ENCODE results near the gene IGSF21. TPM values are rescaled to one million over a fixed set of nuclear protein-coding genes. Genes with fewer than 3 reads are reported as not detected.

IGSF21 gene
- total RNA-seq, 4 donors from 2014 or later = not detected

DNA sequence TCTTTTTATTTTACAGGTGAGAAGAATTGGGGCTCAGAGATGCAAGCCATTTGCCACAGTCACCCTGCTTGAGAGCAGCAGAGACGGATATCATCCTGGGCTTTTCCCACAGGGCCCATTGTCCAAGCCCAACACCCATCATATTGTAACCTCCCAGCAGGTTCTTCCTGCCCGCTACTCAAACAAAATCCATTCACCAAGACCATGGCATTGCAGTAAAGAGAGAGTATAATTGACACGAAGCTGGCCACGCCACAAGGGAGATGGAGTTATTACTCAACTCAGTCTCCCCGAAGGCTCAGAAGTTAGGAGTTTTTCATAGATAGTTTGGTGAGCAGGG lies 312.2 kb downstream of the IGSF21 start:
- TF ChIP-seq CTCF (IDR thresholded peaks at IDR 0.05) (no peak), POLR2A (IDR thresholded peaks at IDR 0.05) (no peak)
- H3K9me3 ChIP-seq = no peaks in the 10 kb centered on the region
- no peaks in the 10 kb centered on the region for H3K27me3 ChIP-seq
- no peak overlapping the region for H3K27ac ChIP-seq
- no peaks in the 10 kb centered on the region for H3K36me3 ChIP-seq
- no peak for DNase-seq
- H3K4me1 ChIP-seq = no peaks in the 10 kb centered on the region
- H3K4me3 ChIP-seq = no peak overlapping the region

DNA sequence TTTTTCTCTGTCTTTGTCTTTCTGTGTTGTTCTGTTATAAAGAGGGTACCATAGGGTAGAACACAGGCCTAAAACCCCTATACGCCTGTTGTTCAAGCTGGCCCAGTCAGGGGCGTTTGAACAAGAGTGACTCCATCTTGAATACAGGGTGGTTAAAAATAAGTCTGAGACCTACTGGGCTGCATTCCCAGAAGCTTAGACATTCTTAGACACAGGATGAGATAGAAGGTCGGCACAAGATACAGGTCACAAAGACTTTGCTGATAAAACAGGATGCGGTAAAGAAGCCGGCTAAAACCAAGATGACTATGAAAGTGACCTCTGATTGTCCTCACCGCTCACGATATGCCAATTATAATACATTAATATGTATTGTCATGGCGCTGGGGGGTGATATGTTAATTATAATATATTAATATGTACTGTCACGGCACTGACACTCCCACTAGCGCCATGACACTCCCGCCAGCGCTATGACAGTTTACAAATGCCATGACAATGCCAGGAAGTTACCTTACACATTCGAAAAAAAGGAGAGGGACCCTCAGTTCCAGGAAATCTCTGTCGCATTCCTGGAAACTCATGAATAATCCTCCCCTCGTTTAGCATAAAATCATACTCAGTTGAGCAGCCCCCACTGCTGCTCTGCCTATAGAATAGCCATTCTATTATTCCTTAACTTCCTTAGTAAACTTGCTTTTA lies 314.6 kb downstream of the IGSF21 start:
- no peaks in the 10 kb centered on the region for H3K36me3 ChIP-seq
- DNase-seq = no peak
- H3K27ac ChIP-seq = no peak overlapping the region

DNA sequence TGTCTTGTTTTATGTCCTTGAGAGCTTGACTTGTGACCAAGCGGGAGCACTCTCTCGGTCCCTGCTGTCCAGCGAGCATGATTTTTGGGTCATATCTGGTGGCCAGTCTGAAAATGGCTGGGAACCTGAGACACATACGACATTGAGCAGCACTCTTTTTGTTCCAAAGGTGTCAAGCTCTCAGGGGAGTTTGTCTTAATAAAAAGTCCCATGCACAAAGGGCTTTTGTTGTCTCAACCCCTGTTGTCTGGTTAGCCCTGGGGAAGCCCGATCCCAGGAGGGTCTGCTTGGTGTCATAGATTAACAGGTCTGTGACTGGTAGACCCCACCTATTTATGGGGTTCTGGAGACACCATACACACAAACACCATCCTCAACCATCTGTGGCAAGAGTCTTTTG lies 315.4 kb downstream of the IGSF21 start:
- Histone ChIP-seq H3K27ac (no peak overlapping the region), H3K27me3 (no peaks in the 10 kb centered on the region), H3K4me3 (no peak overlapping the region), H3K4me1 (no peaks in the 10 kb centered on the region), H3K36me3 (no peaks in the 10 kb centered on the region), H3K9me3 (no peaks in the 10 kb centered on the region)
- no peak for DNase-seq
- TF ChIP-seq CTCF (IDR thresholded peaks at IDR 0.05) (no peak), POLR2A (IDR thresholded peaks at IDR 0.05) (no peak)

More for the DNA sequence above, 314.6 kb downstream of the IGSF21 start:
- Histone ChIP-seq H3K4me3 (no peak overlapping the region), H3K27me3 (no peaks in the 10 kb centered on the region), H3K9me3 (no peaks in the 10 kb centered on the region), H3K4me1 (no peaks in the 10 kb centered on the region)
- no peak for TF ChIP-seq CTCF (IDR thresholded peaks at IDR 0.05)
- no peak for TF ChIP-seq POLR2A (IDR thresholded peaks at IDR 0.05)

DNA sequence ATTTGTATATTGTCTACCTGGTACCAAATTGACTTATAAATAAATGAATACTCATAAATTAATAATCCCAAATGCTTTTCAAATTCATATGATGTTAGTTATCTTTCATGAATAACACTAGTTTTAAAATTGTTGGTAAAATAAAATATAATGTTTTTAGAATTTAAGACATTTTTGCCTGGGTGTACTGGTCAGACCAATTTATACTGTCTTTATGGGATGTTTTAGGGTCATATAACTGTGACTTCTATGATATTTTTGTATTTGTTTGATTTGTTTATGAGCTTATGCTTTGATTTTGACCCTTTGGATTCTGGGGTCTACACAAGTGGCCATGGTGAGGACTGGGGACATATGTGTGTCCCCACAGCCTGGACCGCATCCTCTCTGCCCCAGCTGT lies 319.0 kb downstream of the IGSF21 start:
- TF ChIP-seq CTCF (IDR thresholded peaks at IDR 0.05) (no peak), POLR2A (IDR thresholded peaks at IDR 0.05) (no peak)
- Histone ChIP-seq H3K27me3 (no peaks in the 10 kb centered on the region), H3K27ac (no peak overlapping the region), H3K36me3 (no peaks in the 10 kb centered on the region), H3K9me3 (no peaks in the 10 kb centered on the region), H3K4me3 (no peak overlapping the region), H3K4me1 (no peaks in the 10 kb centered on the region)
- no peak for DNase-seq
